ENCODE measurements around the gene MAP3K10. TPM values are rescaled to one million over a fixed set of nuclear protein-coding genes. Genes with fewer than 3 reads are reported as not detected.
"Not testable (repeated sequence)": the region's sequence is repeated elsewhere in the genome, so short reads cannot be mapped to it uniquely, and the experiment has no call there.

Gene MAP3K10
- total RNA-seq, 1 donor from 2014 or later, result 20.6 TPM

DNA sequence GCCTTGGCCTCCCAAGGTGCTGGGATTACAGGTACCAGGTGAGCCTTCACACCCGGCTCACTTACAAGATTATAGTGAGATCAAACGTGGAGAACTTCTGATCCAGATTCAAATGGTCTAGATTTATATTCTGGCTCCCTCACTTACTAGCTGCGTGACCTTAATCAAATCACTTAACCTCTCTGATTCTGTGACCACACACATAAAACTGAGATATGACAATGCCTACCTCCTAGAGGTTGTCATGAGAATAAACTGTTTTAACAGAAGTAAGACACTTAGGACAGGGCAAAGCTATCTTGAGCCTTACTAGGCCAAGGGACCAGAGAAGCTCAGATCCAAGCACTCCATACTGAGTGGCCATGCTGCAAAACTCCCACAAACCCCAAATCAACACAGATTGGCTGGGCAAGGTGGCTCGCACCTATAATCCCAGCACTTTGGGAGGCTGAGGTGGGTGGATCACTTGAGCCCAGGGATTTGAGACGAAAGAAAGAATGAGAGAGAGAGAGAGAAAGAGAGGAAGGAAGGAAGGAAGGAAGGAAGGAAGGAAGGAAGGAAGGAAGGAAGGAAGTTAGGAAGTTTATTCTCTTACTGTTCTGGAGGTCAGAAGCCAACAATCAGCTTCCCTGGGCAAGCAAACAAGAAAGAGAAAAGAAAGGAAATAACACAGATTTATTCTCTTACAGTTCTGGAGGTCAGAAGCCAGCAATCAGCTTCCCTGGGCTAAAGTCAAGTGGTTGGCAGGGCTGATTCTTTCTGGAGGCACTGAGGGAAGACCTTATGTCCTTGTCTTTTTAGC, 46.1 kb upstream of the MAP3K10 start:
- H3K9me3 Mint-ChIP-seq (ENCODE audit: unreplicated experiment), result no peaks in the 10 kb centered on the region
- TF ChIP-seq, protein P1, sequence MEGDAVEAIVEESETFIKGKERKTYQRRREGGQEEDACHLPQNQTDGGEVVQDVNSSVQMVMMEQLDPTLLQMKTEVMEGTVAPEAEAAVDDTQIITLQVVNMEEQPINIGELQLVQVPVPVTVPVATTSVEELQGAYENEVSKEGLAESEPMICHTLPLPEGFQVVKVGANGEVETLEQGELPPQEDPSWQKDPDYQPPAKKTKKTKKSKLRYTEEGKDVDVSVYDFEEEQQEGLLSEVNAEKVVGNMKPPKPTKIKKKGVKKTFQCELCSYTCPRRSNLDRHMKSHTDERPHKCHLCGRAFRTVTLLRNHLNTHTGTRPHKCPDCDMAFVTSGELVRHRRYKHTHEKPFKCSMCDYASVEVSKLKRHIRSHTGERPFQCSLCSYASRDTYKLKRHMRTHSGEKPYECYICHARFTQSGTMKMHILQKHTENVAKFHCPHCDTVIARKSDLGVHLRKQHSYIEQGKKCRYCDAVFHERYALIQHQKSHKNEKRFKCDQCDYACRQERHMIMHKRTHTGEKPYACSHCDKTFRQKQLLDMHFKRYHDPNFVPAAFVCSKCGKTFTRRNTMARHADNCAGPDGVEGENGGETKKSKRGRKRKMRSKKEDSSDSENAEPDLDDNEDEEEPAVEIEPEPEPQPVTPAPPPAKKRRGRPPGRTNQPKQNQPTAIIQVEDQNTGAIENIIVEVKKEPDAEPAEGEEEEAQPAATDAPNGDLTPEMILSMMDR (IDR thresholded peaks at IDR 0.05; ENCODE audit: unreplicated experiment), result no peak
- no peak overlapping the region for H3K4me3 Mint-ChIP-seq (ENCODE audit: unreplicated experiment)
- peaks cover 4% of the 10 kb centered on the region for H3K27me3 Mint-ChIP-seq (ENCODE audit: unreplicated experiment)
- no peak overlapping the region for H3K27ac Mint-ChIP-seq (ENCODE audit: unreplicated experiment)
- no peak for DNase-seq (ENCODE audit: low spot score)
- H3K4me1 Mint-ChIP-seq (ENCODE audit: unreplicated experiment), result peaks cover 8% of the 10 kb centered on the region
- H3K36me3 Mint-ChIP-seq (ENCODE audit: low read depth, unreplicated experiment), result peaks cover 4% of the 10 kb centered on the region

DNA sequence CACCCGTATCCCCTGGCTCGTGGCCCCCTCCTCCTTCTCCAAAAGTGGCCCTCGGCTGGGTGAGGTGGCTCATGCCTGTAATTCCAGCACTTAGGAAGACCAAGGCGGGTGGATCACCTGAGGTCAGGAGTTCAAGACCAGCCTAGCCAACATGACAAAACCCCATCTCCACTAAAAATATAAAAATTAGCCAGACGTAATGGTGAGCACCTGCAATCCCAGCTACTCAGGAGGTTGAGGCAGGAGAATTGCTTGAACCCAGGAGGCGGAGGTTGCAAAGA, 45.5 kb upstream of the MAP3K10 start:
- not testable (repeated sequence) for H3K4me3 Mint-ChIP-seq (ENCODE audit: unreplicated experiment); H3K4me1 Mint-ChIP-seq (ENCODE audit: unreplicated experiment); H3K9me3 Mint-ChIP-seq (ENCODE audit: unreplicated experiment); H3K27me3 Mint-ChIP-seq (ENCODE audit: unreplicated experiment); H3K27ac Mint-ChIP-seq (ENCODE audit: unreplicated experiment); DNase-seq (ENCODE audit: low spot score); H3K36me3 Mint-ChIP-seq (ENCODE audit: low read depth, unreplicated experiment)

DNA sequence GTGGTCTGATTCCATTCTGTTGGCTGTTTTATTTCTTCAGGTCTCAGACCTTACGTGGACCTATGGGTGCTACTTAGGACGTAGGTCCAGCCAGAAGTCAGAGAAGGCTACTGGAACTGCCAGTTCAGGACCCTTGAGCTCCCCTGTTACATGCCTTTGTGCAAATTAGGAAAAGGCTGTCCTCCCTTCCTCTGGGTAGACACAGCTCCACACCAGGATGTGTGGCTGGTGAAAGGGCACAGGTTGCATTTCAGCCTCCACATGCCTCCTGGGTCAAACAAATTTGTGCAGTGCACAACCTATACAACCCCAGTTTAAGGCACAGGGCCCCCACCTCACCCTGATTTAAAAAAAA, 43.9 kb upstream of the MAP3K10 start:
- DNase-seq (ENCODE audit: low spot score), result no peak
- Mint-ChIP-seq H3K4me1 (ENCODE audit: unreplicated experiment) (peaks cover 8% of the 10 kb centered on the region), H3K27ac (ENCODE audit: unreplicated experiment) (no peak overlapping the region), H3K27me3 (ENCODE audit: unreplicated experiment) (peaks cover 4% of the 10 kb centered on the region), H3K9me3 (ENCODE audit: unreplicated experiment) (no peaks in the 10 kb centered on the region), H3K36me3 (ENCODE audit: low read depth, unreplicated experiment) (peaks cover 4% of the 10 kb centered on the region), H3K4me3 (ENCODE audit: unreplicated experiment) (no peak overlapping the region)
- TF ChIP-seq, protein P1 (IDR thresholded peaks at IDR 0.05; ENCODE audit: unreplicated experiment), result no peak

DNA sequence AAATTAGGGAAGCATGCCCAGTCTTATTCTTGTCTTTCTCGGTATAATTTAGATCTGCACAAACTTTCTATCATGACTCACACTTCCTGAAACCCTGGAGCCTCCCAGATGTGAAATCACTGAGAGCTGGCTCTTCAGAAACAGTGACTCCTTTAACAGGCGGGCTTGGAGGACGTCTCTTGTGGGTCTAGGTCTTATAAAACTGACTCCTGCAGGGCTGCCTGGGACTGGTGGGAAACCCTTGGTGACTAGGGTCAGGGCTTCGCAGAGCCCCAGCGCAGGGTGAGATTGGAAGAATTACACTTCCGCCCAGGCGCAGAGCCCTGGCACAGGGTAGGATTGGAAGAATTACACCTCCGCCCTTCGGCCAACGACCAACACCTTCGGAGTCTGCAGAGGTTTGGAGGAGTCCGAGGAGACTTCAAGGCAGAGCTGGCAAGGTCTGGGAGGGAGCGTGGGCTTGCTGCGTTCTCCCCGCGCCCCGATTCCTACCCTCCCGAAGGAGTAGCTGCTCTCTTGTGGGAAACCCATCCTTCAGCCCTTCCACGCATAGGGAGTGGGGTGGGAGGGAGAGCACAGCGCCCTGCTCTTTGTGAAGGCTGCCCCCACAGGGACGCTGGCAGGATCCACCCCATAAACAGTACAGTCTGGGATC, 43.4 kb upstream of the MAP3K10 start:
- no peak overlapping the region for H3K4me3 Mint-ChIP-seq (ENCODE audit: unreplicated experiment)
- peaks cover 4% of the 10 kb centered on the region for H3K27me3 Mint-ChIP-seq (ENCODE audit: unreplicated experiment)
- H3K9me3 Mint-ChIP-seq (ENCODE audit: unreplicated experiment), result no peaks in the 10 kb centered on the region
- peaks cover 4% of the 10 kb centered on the region for H3K36me3 Mint-ChIP-seq (ENCODE audit: low read depth, unreplicated experiment)
- H3K4me1 Mint-ChIP-seq (ENCODE audit: unreplicated experiment), result peaks cover 9% of the 10 kb centered on the region
- DNase-seq (ENCODE audit: low spot score), result no peak
- H3K27ac Mint-ChIP-seq (ENCODE audit: unreplicated experiment), result no peak overlapping the region
- TF ChIP-seq, protein P1 (IDR thresholded peaks at IDR 0.05; ENCODE audit: unreplicated experiment), result no peak

DNA sequence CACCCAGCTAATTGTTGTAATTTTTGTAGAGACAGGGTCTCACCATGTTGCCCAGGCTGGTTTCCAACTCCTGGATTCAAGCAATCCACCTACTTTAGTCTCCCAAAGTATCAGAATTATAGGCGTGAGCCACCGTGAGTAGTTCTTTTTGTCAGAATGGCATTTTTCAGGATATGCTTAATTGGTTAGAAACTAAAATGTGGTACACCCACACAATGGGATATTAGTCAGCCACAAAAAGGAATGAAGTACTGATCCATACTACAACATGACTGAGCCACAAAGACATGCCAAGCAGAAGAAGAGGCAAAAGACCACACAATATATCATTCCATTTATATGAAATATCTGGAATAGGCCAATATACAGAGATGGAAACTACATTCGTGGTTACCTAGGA, 41.7 kb upstream of the MAP3K10 start:
- no peaks in the 10 kb centered on the region for H3K9me3 Mint-ChIP-seq (ENCODE audit: unreplicated experiment)
- no peak overlapping the region for H3K4me3 Mint-ChIP-seq (ENCODE audit: unreplicated experiment)
- peaks cover 4% of the 10 kb centered on the region for H3K36me3 Mint-ChIP-seq (ENCODE audit: low read depth, unreplicated experiment)
- no peak overlapping the region for H3K27ac Mint-ChIP-seq (ENCODE audit: unreplicated experiment)
- peaks cover 8% of the 10 kb centered on the region for H3K27me3 Mint-ChIP-seq (ENCODE audit: unreplicated experiment)
- TF ChIP-seq, protein P1 (IDR thresholded peaks at IDR 0.05; ENCODE audit: unreplicated experiment), result no peak
- peaks cover 7% of the 10 kb centered on the region for H3K4me1 Mint-ChIP-seq (ENCODE audit: unreplicated experiment)
- no peak for DNase-seq (ENCODE audit: low spot score)

All from endothelial cell (in vitro differentiated cells).